Karpas-422 (cell line): ENCODE data around the gene ELP4. TPM values are rescaled to one million over a fixed set of nuclear protein-coding genes. Genes with fewer than 3 reads are reported as not detected.

ENCODE experiments used
- DNase-seq: peaks from one replicate; pipeline ENCODE4 v3.0.0-alpha.2; 2015
- H2AFZ ChIP-seq: fragments of 200-600 bp; sonication (generic); 2 replicates; pipeline ENCODE4 v1.6.1; 2014; ENCODE audit warnings: antibody characterized with exemption, low read length, mixed read lengths
- H3K27ac ChIP-seq: fragments of 200-600 bp; sonication (generic); 2 replicates; pipeline ENCODE4 v1.5.1; 2014; ENCODE audit warnings: mild to moderate bottlenecking, low read length, moderate library complexity
- H3K27me3 ChIP-seq: fragments of 200-600 bp; sonication (generic); 2 replicates; pipeline ENCODE4 v1.6.1; 2014; ENCODE audit warnings: low read length, mixed read lengths
- H3K36me3 ChIP-seq: fragments of 200-600 bp; sonication (generic); 2 replicates; pipeline ENCODE4 v1.6.1; 2014; ENCODE audit warnings: low read length, mixed read lengths; ENCODE audit not compliant: insufficient read depth
- H3K4me1 ChIP-seq: fragments of 200-600 bp; sonication (generic); 2 replicates; pipeline ENCODE4 v1.6.1; 2014; ENCODE audit warnings: mild to moderate bottlenecking, low read length, mixed read lengths
- H3K4me2 ChIP-seq: fragments of 200-600 bp; sonication (generic); 2 replicates; pipeline ENCODE4 v1.6.1; 2014; ENCODE audit warnings: low read length, low read depth, mild to moderate bottlenecking; ENCODE audit not compliant: poor library complexity, severe bottlenecking
- H3K4me3 ChIP-seq: fragments of 200-600 bp; sonication (generic); 2 replicates; pipeline ENCODE4 v1.5.1; 2014; ENCODE audit warnings: mild to moderate bottlenecking, antibody characterized with exemption, low read length, mixed read lengths
- H3K79me2 ChIP-seq: fragments of 200-600 bp; sonication (generic); 2 replicates; pipeline ENCODE4 v1.6.1; 2014; ENCODE audit warnings: mild to moderate bottlenecking, low read length, mixed read lengths
- H3K9ac ChIP-seq: fragments of 200-600 bp; sonication (generic); 2 replicates; pipeline ENCODE4 v1.6.0; 2014; ENCODE audit warnings: low read length
- H3K9me2 ChIP-seq: fragments of 200-600 bp; sonication (generic), shearing (Covaris generic); replicated peaks from 2 replicates; pipeline ENCODE4 v1.6.0; 2014; ENCODE audit warnings: mild to moderate bottlenecking, low read length, moderate library complexity; ENCODE audit not compliant: insufficient read depth
- H3K9me3 ChIP-seq: fragments of 300-700, 200-600 bp; sonication (generic); 2 replicates; pipeline ENCODE4 v1.6.1; 2014; ENCODE audit warnings: low read length, mixed read lengths
- H4K20me1 ChIP-seq: fragments of 200-600 bp; sonication (generic); 2 replicates; pipeline ENCODE4 v1.6.1; 2014; ENCODE audit warnings: mild to moderate bottlenecking, antibody characterized with exemption, low read length, low read depth; ENCODE audit not compliant: insufficient read depth
- total RNA-seq: library from RNA; depleted of rRNA; stranded (reverse); fragments of >200 nt; shearing (Covaris generic); gene quantifications from 2 replicates; pipeline ENCODE4 v1.2.3, GENCODE V29; 2014; ENCODE audit warnings: low replicate concordance

ELP4 gene
- total RNA-seq, 1 experiment from 2014 or later = 87.1 TPM

DNA sequence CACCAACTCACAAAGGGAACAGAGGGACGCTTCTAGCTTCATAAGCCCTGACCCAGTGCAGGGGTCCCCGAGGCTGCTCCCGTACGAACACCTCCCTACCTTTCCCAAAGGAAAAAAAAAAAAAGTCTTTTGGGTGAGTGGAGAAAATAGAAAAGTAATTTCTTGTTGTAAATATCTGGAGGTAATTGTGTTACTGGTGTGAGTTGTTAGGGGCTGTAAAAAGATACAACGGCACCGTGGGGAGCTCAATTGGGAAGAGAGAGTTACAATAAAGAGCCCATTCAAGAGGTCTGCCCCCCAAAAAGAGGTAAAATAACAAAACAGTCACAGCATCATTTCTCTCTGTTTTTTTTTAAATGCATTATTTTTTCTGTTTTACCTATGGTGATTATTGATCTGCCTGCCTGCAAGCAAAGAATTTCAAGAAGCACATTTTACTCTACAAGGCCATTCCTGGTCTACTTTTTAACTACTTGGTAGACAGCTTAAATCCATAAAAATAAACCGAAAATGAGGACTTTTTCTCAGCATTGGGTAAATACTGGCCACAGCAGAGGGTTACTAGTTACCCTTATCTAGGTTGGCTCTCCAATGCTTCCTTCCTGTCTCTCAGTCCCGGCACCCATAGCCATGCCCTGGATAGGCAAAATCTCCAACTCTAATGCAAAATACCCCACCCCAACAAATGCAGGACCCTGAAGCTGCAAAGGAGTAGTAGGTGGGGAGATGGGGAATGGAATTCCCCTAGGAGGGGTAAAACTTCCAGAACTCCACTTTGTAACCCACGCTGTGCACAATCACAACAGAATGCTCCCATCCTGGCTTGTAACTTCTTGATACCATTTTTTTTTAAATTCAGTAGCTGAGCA, 298.5 kb downstream of the ELP4 start:
- Histone ChIP-seq H3K4me2 (no peak overlapping the region), H4K20me1 (no peaks in the 10 kb centered on the region), H3K4me3 (no peak overlapping the region), H3K27me3 (no peaks in the 10 kb centered on the region), H3K9me3 (no peaks in the 10 kb centered on the region), H3K36me3 (no peaks in the 10 kb centered on the region), H2AFZ (no peak overlapping the region), H3K9me2 (no peaks in the 10 kb centered on the region), H3K79me2 (no peaks in the 10 kb centered on the region), H3K9ac (no peak overlapping the region), H3K27ac (no peak overlapping the region), H3K4me1 (peaks cover 13% of the 10 kb centered on the region)
- no peak for DNase-seq

DNA sequence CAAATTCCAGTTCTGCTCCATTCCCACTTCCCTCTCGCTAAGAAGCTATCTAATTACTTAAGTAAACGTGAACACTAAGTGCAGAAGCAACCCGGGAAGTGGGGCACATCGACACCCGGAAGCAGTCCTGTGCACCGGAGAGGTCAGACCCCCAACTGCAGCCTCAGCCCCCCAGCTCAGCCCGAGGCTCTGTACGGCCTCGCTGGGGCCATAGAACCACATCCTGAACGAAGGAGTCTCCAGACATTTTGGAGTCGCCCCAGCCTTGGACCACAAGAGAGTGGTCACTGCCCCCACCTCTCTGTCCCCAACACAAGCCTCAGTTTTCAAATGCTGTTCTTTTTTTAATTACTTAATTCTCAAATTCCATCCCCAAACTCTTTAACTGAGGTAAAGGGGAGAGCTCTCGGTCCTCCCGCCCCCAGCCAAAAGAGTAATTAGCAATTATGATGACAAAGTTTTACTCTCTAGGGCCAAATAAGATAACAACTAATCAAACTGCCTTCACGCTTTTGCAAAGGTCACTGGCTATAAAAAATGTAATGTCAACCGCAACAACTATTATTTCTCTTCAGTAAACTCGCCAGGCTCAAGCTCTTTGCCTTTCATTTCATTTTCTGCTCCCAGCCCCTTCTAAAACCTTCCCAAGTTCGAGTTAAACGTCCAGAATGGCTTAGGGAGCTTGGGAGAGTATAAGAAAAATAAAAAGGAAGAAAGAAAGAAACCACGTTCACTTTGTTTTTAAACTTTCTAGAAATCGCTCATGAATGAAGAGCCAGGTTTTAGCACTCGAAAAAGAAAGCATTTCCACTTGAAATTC, 299.4 kb downstream of the ELP4 start:
- Histone ChIP-seq H3K36me3 (no peaks in the 10 kb centered on the region), H3K27me3 (no peaks in the 10 kb centered on the region), H3K4me1 (peaks cover 13% of the 10 kb centered on the region), H3K4me3 (no peak overlapping the region), H3K9me3 (no peaks in the 10 kb centered on the region), H3K4me2 (no peak overlapping the region), H3K9me2 (no peaks in the 10 kb centered on the region), H3K79me2 (no peaks in the 10 kb centered on the region), H3K27ac (no peak overlapping the region), H4K20me1 (no peaks in the 10 kb centered on the region), H3K9ac (no peak overlapping the region), H2AFZ (no peak overlapping the region)
- no peak for DNase-seq

DNA sequence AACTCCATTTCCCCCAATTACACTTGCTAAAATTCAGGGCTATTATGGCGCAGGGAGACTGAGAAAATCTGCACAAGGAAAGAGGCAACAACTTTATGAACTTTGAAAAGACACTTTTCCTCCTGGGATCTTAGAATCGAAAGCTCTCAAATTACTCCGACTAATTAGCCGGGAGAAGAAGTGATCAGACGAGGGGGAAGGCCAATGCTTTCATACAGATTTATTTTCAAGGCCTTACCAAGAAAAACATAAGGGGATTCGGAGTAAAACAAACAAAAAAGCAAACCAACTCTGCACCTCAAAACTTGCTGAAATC, 299.9 kb downstream of the ELP4 start:
- H3K4me1 ChIP-seq = peaks cover 8% of the 10 kb centered on the region
- H4K20me1 ChIP-seq = no peaks in the 10 kb centered on the region
- no peaks in the 10 kb centered on the region for H3K9me2 ChIP-seq
- H3K27me3 ChIP-seq = no peaks in the 10 kb centered on the region
- H3K27ac ChIP-seq = no peak overlapping the region
- H3K36me3 ChIP-seq = no peaks in the 10 kb centered on the region
- no peaks in the 10 kb centered on the region for H3K79me2 ChIP-seq
- no peak overlapping the region for H2AFZ ChIP-seq
- no peaks in the 10 kb centered on the region for H3K9me3 ChIP-seq
- no peak overlapping the region for H3K9ac ChIP-seq
- H3K4me2 ChIP-seq = no peak overlapping the region
- no peak overlapping the region for H3K4me3 ChIP-seq
- DNase-seq = no peak

DNA sequence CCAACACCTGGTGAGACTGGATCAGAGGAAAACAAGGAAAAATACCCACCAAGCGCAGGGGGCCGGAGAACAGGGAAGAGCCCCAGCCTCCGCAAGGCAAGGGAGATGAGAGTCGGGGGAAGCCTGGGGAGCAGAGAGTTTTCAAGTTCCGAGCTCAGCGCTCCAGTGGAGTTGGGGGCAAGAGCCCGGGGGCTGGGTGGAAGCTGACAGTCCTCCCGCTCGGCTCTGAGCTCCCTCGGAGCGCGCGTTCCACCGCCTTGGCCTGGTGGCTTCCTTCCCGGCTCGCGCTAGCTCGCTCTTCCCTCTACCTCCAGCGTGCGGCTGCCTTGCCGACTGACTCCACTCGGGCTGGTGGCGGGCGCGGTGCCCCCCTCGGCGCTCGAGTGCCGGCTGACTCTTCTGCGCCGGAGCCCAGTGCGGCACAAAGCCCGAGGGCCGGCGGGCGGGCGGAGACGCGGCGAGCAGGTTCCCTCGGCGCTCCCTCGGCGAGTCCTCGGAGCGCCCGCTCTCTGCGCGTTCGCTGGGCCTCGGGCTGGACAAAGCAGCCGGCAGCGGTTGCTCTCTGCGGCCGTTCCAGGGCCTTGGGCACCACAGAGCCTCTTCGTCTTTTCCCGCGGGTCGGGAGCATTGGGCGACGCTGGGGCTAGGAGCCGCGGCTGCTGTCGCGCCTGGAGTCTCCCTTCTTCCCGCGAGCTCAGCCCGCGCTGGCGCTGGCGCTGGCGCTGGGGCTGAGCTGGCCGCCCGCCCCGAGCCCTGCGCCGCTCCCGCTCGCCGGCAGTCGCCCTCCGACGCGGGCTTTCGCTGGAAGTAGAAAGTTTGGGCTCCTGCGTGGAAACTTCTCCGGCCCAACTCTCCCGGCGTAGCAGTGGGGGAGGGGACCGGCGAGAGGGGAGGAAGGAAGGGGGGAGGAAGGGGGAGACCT, 300.6 kb downstream of the ELP4 start:
- Histone ChIP-seq H3K27ac (no peak overlapping the region), H4K20me1 (no peaks in the 10 kb centered on the region), H3K27me3 (no peaks in the 10 kb centered on the region), H3K36me3 (no peaks in the 10 kb centered on the region), H3K9me2 (no peaks in the 10 kb centered on the region), H3K4me3 (no peak overlapping the region), H2AFZ (no peak overlapping the region), H3K4me1 (peaks cover 2% of the 10 kb centered on the region; the same call in 1 of the 2 replicates), H3K9me3 (no peaks in the 10 kb centered on the region), H3K79me2 (no peaks in the 10 kb centered on the region), H3K4me2 (no peak overlapping the region), H3K9ac (no peak overlapping the region)
- no peak for DNase-seq

DNA sequence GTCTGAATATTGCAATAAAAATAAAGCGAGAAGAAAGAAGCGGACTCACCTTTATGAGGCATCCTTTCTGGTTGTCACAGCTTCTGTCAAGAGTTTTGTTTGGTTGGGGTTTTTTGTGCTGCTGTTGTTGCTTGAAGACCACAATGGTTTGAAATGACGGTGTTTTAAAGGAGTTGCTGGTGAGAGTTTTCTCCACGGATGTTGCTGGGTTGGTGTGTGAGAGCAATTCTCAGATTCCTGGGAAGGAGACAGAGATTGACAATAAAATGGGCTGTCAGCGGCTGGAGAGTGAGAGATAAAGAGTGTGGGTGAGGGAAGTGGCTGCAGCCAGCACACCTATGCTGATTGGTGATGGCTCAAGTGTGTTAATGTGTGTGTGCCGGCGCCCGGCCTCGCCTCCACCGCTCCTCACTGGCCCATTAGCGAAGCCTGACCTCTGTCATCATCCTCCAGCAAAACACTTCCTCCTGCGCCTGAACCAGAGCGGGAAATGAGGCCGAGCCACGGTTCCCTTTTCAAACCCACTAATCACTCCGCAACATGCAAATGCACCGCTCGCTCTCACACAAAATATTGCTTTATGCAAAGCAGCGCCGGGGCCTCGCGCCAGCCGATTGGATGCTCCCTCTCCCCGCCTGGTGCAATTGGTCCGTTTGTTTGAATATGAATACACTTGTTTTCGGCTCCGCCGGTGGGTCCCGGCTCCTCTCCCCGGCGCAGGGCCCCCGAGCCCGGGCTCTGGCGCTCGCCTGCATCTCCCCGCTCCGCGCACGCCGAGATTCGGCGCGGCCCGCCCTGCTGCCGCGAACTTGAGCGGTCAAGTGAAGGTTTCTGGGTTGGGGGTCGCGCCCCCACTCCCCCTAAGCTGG, 301.4 kb downstream of the ELP4 start, which contains the start of gene PAX6:
TSS of gene PAX6 (minus strand) at position 544 of the 869 bp plus-strand sequence. CDS start 4,911 bp downstream, outside the sequence.
- Histone ChIP-seq H3K36me3 (no peaks in the 10 kb centered on the region), H4K20me1 (no peaks in the 10 kb centered on the region), H3K79me2 (no peaks in the 10 kb centered on the region), H3K9me3 (no peaks in the 10 kb centered on the region), H3K4me3 (no peak within 1 kb of the TSS), H3K9ac (no peak within 1 kb of the TSS), H3K4me2 (no peak within 1 kb of the TSS), H3K27me3 (no peaks in the 10 kb centered on the region), H3K9me2 (no peaks in the 10 kb centered on the region), H3K27ac (no peak within 1 kb of the TSS), H2AFZ (no peak within 1 kb of the TSS), H3K4me1 (no peaks in the 10 kb centered on the region)
- no peak for DNase-seq

DNA sequence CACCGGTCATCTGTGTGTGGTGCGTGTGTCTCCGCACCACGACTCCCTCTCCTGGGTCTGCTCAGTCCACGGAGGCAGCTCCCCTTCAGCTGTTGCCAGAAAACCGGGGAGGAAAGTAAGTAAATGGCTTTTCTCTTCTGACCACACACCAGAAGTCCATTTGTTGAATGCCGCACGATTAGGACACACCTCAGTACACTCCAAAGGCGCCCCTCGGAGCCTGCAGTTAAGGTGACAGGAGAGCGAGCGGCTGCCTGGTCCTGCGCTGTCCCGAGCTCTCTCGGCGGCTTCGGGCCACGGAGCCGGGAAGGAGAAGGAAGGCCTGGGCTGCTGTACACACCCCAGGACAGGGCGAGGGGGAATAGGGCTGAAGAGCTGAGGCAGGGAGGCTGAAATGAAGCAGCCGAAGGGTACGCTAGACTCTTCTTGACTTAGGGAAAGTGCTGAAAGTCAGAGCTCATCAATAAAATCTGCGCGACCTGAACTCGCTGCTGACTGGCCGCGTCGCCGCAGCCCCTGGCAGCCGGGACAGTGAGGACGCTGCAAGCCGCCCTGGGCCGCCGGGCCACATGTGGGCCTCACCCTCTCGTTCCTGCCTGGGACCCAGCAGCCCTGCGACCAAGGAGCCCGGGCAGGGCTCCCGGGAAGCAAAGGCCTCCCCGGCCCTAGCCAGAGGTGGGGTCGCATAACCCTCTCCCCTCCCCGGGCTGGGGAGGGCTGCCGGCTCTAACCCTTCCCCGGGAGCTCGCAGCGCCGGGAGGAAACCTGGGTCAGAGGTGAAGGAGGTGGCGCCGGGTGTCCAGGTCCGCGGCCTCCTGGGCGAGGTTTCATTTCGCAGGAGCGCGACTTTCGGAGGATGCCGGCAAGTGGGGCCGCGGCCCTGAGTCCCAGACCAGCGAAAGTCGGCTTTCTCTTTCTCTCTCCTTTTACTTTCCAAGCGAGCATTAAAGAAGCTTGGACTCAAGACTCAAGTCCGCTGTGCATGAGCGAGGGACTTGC, 303.1 kb downstream of the ELP4 start:
- Histone ChIP-seq H3K27me3 (no peaks in the 10 kb centered on the region), H4K20me1 (no peaks in the 10 kb centered on the region), H2AFZ (no peak overlapping the region), H3K79me2 (no peaks in the 10 kb centered on the region), H3K4me3 (no peak overlapping the region), H3K9me2 (no peaks in the 10 kb centered on the region), H3K36me3 (no peaks in the 10 kb centered on the region), H3K27ac (no peak overlapping the region), H3K4me1 (no peaks in the 10 kb centered on the region), H3K9me3 (no peaks in the 10 kb centered on the region), H3K4me2 (no peak overlapping the region), H3K9ac (no peak overlapping the region)
- DNase-seq = no peak
